SK-N-SH (cell line): ENCODE results near the gene ITIH1.

Experiments used
- CHD2 ChIP-seq: fragments of 150-350 bp; IDR thresholded peaks from 2 replicates; pipeline ENCODE4 v1.6.1; 2018; ENCODE audit warnings: low read length; ENCODE audit not compliant: partially characterized antibody
- CTCF ChIP-seq: fragments of 200-600 bp; sonication (generic); IDR thresholded peaks from 2 replicates; pipeline ENCODE4 v1.6.1; 2017; ENCODE audit warnings: antibody characterized with exemption, mild to moderate bottlenecking, moderate library complexity
- FOSL2 ChIP-seq: IDR thresholded peaks from 2 replicates; pipeline ENCODE4 v1.4.0; 2012; ENCODE audit warnings: low read depth, mild to moderate bottlenecking, moderate library complexity, borderline replicate concordance
- FOXM1 ChIP-seq: IDR thresholded peaks from 2 replicates; pipeline ENCODE4 v1.4.0; 2012; ENCODE audit warnings: low read depth, mild to moderate bottlenecking
- GABPA ChIP-seq: IDR thresholded peaks from 2 replicates; pipeline ENCODE4 v1.4.0; 2012; ENCODE audit warnings: low read depth, mild to moderate bottlenecking
- JUND ChIP-seq: IDR thresholded peaks from 2 replicates; pipeline ENCODE4 v1.4.0; 2012
- NFIC ChIP-seq: IDR thresholded peaks from 2 replicates; pipeline ENCODE4 v1.4.0; 2012; ENCODE audit warnings: borderline replicate concordance
- POLR2AphosphoS5 ChIP-seq: IDR thresholded peaks from 2 replicates; pipeline ENCODE4 v1.6.1; 2012; ENCODE audit warnings: low read depth, low read length
- RCOR1 ChIP-seq: fragments of 150-350 bp; IDR thresholded peaks from 2 replicates; pipeline ENCODE4 v1.6.1; 2017; ENCODE audit warnings: antibody characterized with exemption, low read length
- TCF12 ChIP-seq: IDR thresholded peaks from 2 replicates; pipeline ENCODE4 v1.4.0; 2012

DNA sequence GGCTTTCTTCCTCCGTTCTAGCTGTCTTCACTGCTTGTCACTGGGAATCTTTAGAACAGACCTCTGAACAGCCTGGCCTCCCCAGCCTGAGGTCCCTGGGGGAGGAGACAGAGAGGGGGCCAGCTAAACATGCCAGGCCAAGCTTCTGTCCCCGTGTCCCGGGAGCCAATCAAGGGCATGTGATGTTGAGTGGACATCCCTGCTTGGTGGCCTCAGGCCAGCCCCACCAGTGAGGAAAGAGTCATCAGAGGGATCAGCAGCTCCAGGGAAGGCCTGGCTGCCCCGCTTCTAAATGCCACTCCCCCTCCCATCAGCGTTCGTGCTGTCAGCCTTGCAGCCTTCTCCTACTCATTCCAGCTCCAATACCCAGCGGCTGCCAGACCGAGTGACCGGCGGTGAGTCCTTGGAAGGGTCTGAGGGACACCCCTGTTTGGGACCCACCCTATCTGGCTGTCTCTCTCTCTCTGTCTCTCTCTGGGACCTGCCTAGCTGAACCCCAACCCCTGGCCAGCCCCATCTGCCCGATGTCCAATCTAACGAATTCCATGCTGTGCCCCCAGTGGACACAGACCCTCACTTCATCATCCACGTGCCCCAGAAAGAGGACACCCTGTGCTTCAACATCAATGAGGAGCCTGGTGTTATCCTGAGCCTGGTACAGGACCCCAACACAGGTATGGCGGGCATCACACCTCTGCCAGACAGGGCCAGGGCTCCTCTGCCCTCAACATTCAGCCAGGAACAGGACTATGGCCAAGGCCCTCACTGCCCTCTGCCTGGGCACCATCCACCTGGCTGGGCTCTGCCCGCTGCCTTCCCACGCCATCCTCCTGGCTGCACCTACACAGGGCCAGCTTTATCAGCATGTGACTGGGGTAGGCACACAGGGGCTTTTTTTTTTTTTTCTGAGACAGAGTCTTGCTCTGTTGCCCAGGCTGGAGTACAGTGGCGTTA, 10.6 kb downstream of the ITIH1 start:
- TF ChIP-seq TCF12 (no peak), GABPA (no peak), CTCF (no peak), POLR2AphosphoS5 (no peak), FOXM1 (no peak), JUND (no peak), CHD2 (no peak), RCOR1 (no peak), NFIC (no peak), FOSL2 (no peak)
